Activated naive CD8-positive, alpha-beta T cell treated with anti-CD3 and anti-CD28 coated beads, Interleukin-2, amount 50 U/mL, for 24 hours (primary cell): ENCODE measurements around the gene TNFRSF1A.

Source experiments
- ATAC-seq: fragments of 150-1000 bp; cut with Tn5 transposase; one replicate; pipeline ENCODE4 v1.10.0; 2021
- DNase-seq: peaks from one replicate; pipeline ENCODE4 v3.0.0; 2021
- H3K27ac Mint-ChIP-seq: one replicate; pipeline ENCODE4 v1.8.0; 2021; ENCODE audit warnings: mild to moderate bottlenecking, mixed read lengths
- H3K27me3 Mint-ChIP-seq: one replicate; pipeline ENCODE4 v1.8.0; 2021; ENCODE audit warnings: mixed read lengths
- H3K36me3 Mint-ChIP-seq: one replicate; pipeline ENCODE4 v1.8.0; 2021; ENCODE audit warnings: low read depth, mixed read lengths
- H3K4me1 Mint-ChIP-seq: one replicate; pipeline ENCODE4 v1.8.0; 2021; ENCODE audit warnings: mixed read lengths
- H3K4me3 Mint-ChIP-seq: one replicate; pipeline ENCODE4 v1.8.0; 2021; ENCODE audit warnings: mild to moderate bottlenecking, moderate library complexity, mixed read lengths
- H3K9me3 Mint-ChIP-seq: one replicate; pipeline ENCODE4 v1.8.0; 2021; ENCODE audit warnings: mixed read lengths

TNFRSF1A gene

GRCh38 chr12:6284273-6284672, 57.6 kb downstream of the TNFRSF1A start:
- peaks cover 27% of the 10 kb centered on the region for H3K27me3 Mint-ChIP-seq
- ATAC-seq (no peak), DNase-seq (no peak)
- peaks cover 4% of the 10 kb centered on the region for H3K4me1 Mint-ChIP-seq
- no peak overlapping the region for H3K27ac Mint-ChIP-seq
- no peaks in the 10 kb centered on the region for H3K36me3 Mint-ChIP-seq
- no peak overlapping the region for H3K4me3 Mint-ChIP-seq
- H3K9me3 Mint-ChIP-seq = no peaks in the 10 kb centered on the region

DNA sequence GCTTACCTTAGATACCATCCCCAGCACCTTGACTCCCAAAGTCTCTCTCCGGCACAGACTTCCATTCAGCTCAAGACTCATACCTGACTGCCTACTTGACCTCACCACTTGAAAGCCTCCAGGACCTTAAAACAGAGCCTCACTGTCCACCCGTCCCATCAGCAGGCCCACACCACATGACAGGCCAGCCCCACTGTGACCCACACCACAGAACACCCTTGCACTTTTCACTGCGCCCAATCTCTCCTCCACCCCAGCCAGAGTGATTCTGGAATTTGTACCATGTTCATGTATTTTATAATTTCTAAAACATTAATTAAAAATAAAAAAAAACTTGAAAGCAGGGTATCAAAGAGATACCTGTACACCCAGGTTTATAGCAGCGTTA, 59.4 kb downstream of the TNFRSF1A start:
- H3K4me3 Mint-ChIP-seq = no peak overlapping the region
- H3K36me3 Mint-ChIP-seq = no peaks in the 10 kb centered on the region

GRCh38 chr12:6281081-6281809, 60.6 kb downstream of the TNFRSF1A start:
- H3K27me3 Mint-ChIP-seq = peaks cover 37% of the 10 kb centered on the region
- DNase-seq (no peak), ATAC-seq (no peak)
- peak overlapping the region; percentile 7 for H3K27ac Mint-ChIP-seq
- H3K36me3 Mint-ChIP-seq = no peaks in the 10 kb centered on the region
- H3K4me3 Mint-ChIP-seq = no peak overlapping the region
- no peaks in the 10 kb centered on the region for H3K9me3 Mint-ChIP-seq
- H3K4me1 Mint-ChIP-seq = peaks cover 12% of the 10 kb centered on the region

More for the DNA sequence above, 59.4 kb downstream of the TNFRSF1A start:
- Mint-ChIP-seq H3K27me3 (peaks cover 28% of the 10 kb centered on the region), H3K27ac (no peak overlapping the region), H3K4me1 (peaks cover 12% of the 10 kb centered on the region), H3K9me3 (no peaks in the 10 kb centered on the region)
- no peak for ATAC-seq
- no peak for DNase-seq

DNA sequence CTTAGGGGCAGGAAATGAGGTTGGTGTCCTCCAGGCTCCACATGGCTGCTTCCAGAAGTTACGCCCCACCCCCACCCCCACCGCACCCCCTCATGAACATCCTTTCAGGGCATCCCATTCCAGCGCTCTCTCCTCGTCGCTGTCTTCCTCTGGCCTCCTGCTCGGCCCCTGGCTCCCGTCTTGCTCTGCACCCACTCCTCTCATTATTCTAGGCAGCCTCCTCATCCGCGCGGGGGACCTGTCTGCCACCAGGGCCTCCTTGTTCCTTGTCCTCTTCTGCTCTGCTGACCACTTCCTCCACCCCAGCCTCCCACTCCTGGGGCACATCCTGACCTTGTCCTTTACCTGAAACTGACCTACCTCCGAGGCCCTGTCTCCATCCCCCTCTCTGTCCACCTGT, 61.2 kb downstream of the TNFRSF1A start:
- H3K4me3 Mint-ChIP-seq = no peak overlapping the region
- H3K4me1 Mint-ChIP-seq = peaks cover 10% of the 10 kb centered on the region
- ATAC-seq (no peak), DNase-seq (no peak)
- no peaks in the 10 kb centered on the region for H3K36me3 Mint-ChIP-seq
- H3K27me3 Mint-ChIP-seq = peaks cover 40% of the 10 kb centered on the region
- H3K27ac Mint-ChIP-seq = peak overlapping the region; percentile 7
- H3K9me3 Mint-ChIP-seq = no peaks in the 10 kb centered on the region

GRCh38 chr12:6280053-6280469, 61.8 kb downstream of the TNFRSF1A start:
- H3K9me3 Mint-ChIP-seq = no peaks in the 10 kb centered on the region
- no peak for DNase-seq
- no peak for ATAC-seq
- H3K27me3 Mint-ChIP-seq = peaks cover 46% of the 10 kb centered on the region
- H3K4me1 Mint-ChIP-seq = peaks cover 8% of the 10 kb centered on the region
- peak overlapping the region; percentile 37 for H3K27ac Mint-ChIP-seq
- H3K4me3 Mint-ChIP-seq = no peak overlapping the region
- H3K36me3 Mint-ChIP-seq = no peaks in the 10 kb centered on the region

GRCh38 chr12:6279631-6280030, 62.2 kb downstream of the TNFRSF1A start:
- no peak overlapping the region for H3K4me3 Mint-ChIP-seq
- DNase-seq (no peak), ATAC-seq (no peak)
- peak overlapping the region; percentile 37 for H3K27ac Mint-ChIP-seq
- H3K4me1 Mint-ChIP-seq = peaks cover 8% of the 10 kb centered on the region
- H3K9me3 Mint-ChIP-seq = no peaks in the 10 kb centered on the region
- H3K27me3 Mint-ChIP-seq = peaks cover 50% of the 10 kb centered on the region
- H3K36me3 Mint-ChIP-seq = no peaks in the 10 kb centered on the region

DNA sequence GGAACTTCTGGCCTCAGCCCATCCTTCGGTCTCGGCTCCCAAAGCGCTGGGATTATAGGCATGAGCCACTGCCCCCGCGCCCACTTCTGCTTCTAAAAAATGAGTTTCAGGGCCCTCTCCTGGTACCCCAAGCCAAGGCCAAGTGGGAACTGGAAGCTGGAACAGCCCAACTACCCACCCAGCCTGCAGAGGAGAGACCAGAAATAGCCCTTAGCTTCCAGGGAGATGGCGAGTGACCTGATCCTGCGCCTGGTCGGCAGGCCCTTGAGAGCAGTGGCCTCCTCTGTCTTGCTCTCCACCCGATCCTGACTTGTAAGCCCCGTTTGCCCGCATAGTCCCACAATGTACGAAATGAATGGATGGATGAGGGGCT, 62.6 kb downstream of the TNFRSF1A start:
- ATAC-seq (no peak), DNase-seq (no peak)
- Mint-ChIP-seq H3K36me3 (no peaks in the 10 kb centered on the region), H3K27me3 (peaks cover 51% of the 10 kb centered on the region), H3K27ac (no peak overlapping the region), H3K4me1 (peaks cover 8% of the 10 kb centered on the region), H3K4me3 (no peak overlapping the region), H3K9me3 (no peaks in the 10 kb centered on the region)
